Thymus (tissue), 11 donors: ENCODE data around the gene CENATAC. TPM values are rescaled to one million over a fixed set of nuclear protein-coding genes. Genes with fewer than 3 reads are reported as not detected.

ENCODE experiments used
- DNase-seq, 9 donors: peaks; one replicate each; pipeline ENCODE4 v3.0.0-alpha.2; 2013; ENCODE audit warnings: low spot score in 9 of 9, low read depth in 6 of 9, missing footprints in 1 of 9
- H3K27ac ChIP-seq, 2 donors: one replicate each; pipeline ENCODE4 v1.5.1; 2013; ENCODE audit warnings: control low read depth in 1 of 2, low read depth in 1 of 2, low read length in 1 of 2, mild to moderate bottlenecking in 1 of 2, moderate library complexity in 1 of 2
- H3K27me3 ChIP-seq, 2 donors: one replicate each; pipeline ENCODE4 v1.5.1; 2013; ENCODE audit warnings: low read length in 1 of 2; ENCODE audit not compliant: control insufficient read depth in 2 of 2, insufficient read depth in 1 of 2
- H3K36me3 ChIP-seq, 2 donors: one replicate each; pipeline ENCODE4 v1.5.1; 2013; ENCODE audit warnings: low read length in 1 of 2, mild to moderate bottlenecking in 1 of 2, moderate library complexity in 1 of 2; ENCODE audit not compliant: control insufficient read depth in 2 of 2, insufficient read depth in 2 of 2
- H3K4me1 ChIP-seq, 2 donors: one replicate each; pipeline ENCODE4 v1.5.1; 2013; ENCODE audit warnings: low read length in 2 of 2; ENCODE audit not compliant: control insufficient read depth in 2 of 2, insufficient read depth in 2 of 2
- H3K4me3 ChIP-seq, 2 donors: one replicate each; pipeline ENCODE4 v1.5.1; 2013; ENCODE audit warnings: low read length in 2 of 2, control low read depth in 1 of 2, mild to moderate bottlenecking in 1 of 2
- H3K9me3 ChIP-seq, 2 donors: one replicate each; pipeline ENCODE4 v1.5.1; 2013; ENCODE audit warnings: low read length in 1 of 2, mild to moderate bottlenecking in 1 of 2; ENCODE audit not compliant: control insufficient read depth in 2 of 2, insufficient read depth in 1 of 2
- WGBS: extraction: QIAGEN DNeasy Blood & Tissue Kit; methylation state at CpG from one replicate; pipeline ENCODE4 v1.1.7; 2013; 5-methylcytosine and 5-hydroxymethylcytosine counted together
- polyA plus RNA-seq: library from polyadenylated mRNA; stranded (reverse); fragments of 200-250 nt; gene quantifications from one replicate; pipeline ENCODE4 v1.2.3, GENCODE V29; 2013
- total RNA-seq: library from RNA; stranded (reverse); fragments of 120-200 nt; gene quantifications from one replicate; pipeline ENCODE4 v1.2.4, GENCODE V29; 2013
- donor health status: healthy.

CENATAC gene
- total and polyA plus RNA-seq, 2 donors: 15.5 to 79.1 TPM

DNA sequence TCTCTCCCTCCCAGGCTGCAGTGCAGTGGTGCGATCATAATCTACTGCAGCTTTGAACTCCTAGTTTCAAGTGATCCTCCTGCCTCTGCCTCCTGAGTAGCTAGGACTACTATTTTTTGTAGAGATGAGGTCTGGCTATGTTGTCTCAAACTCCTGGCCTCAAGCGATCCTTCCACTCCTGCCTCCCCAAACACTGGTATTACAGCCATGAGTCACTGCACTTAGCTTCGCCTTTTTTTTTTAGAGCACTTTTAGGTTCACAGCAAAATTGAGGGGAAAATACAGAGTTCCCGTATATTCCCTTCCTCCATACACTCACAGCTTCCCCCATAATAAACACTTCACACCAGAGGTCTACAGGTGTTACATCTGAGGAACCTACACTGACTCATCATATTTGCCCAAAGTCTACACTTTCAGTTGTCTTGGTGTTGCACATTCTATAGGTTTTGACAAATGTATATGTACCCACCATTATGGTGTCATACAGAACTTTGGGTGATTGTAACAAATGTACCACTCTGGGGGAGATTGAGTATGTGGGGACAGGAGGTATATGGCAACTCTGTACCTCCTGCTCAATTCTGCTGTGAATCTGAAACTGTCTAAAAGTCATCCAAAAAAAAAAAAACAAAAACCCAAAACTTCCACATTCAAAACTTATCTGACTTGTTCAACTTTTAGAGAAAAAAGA lies 44.0 kb downstream of the CENATAC start:
- Histone ChIP-seq H3K9me3 (no peaks in the 10 kb centered on the region), H3K27ac (no peak overlapping the region), H3K36me3 (peaks cover 26 to 27% of the 10 kb centered on the region in 2 donors), H3K4me1 (no peaks in the 10 kb centered on the region), H3K4me3 (no peak overlapping the region), H3K27me3 (no peaks in the 10 kb centered on the region)
- DNase-seq: peak in 1 of 9 donors; percentile 17
- 80% methylated on average over 4 of the region's 4 CpGs for WGBS

DNA sequence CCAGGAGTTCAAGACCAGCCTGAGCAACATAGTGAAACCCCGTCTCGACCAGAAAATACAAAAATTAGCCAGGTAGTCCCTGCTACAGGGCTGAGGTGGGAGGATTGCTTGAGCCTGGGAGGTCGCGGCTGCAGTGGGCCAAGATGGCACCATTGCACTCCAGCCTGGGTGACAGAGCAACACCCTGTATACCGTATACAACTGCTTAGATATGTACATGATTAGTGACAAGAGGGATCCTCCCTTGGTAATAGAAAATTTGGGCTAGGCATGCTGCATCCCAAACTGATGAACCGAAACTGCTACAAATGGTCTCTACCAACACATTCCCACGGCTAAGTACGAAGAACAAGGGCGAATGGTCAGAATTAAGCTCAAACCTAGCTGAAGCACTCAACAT lies 45.0 kb downstream of the CENATAC start:
- Histone ChIP-seq H3K27ac (no peak overlapping the region), H3K9me3 (no peaks in the 10 kb centered on the region), H3K36me3 (peaks cover 35% of the 10 kb centered on the region in 2 donors), H3K4me3 (no peak overlapping the region), H3K4me1 (no peaks in the 10 kb centered on the region), H3K27me3 (no peaks in the 10 kb centered on the region)
- no peak for DNase-seq
- WGBS: 98% methylated on average over 9 of the region's 9 CpGs

DNA sequence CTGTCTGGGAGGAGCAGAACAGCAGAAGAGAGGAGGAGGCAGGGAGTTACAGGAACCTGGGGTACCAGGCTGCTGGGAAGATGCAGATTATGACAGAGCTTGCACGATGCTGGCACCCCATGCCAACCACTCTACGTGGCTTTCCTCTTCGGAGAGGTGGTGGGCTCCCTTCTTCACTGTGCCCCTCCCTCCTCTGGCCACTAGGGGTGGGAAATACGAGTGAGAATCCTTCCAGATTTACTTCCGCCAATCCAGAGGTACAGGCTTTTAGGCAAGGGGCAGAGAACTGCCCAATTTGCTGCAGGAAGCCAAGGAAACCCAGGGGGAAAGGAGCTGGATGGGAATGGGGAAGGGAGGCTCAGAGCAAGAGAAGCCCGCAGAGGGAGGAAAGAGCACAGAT lies 46.8 kb downstream of the CENATAC start:
- H3K36me3 ChIP-seq: peaks cover 53% of the 10 kb centered on the region in 2 donors
- H3K27me3 ChIP-seq: no peaks in the 10 kb centered on the region
- H3K27ac ChIP-seq: no peak overlapping the region
- DNase-seq: no peak
- H3K4me1 ChIP-seq: no peaks in the 10 kb centered on the region
- WGBS: 94% methylated on average over 6 of the region's 6 CpGs
- no peak overlapping the region for H3K4me3 ChIP-seq
- no peaks in the 10 kb centered on the region for H3K9me3 ChIP-seq

DNA sequence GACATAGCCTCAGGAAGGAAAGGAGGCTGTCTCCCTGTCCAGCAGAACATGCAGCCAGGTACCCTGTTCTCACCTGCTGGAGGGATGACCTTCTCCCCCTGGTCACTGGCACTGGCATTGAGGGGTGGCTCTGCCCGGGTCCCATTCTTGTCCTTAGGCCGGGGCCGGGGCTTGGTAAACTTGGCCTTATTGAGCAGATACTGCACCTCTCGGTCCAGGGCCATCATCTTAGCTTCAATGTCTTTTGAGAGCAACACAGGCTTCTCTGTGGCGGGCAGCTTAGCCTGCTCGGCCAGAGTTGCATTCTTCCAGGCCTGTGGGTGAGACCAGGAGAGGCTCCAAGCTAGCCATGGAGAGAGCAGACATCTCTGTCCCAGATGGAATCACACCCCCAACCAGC lies 48.6 kb downstream of the CENATAC start:
- 95% methylated on average over 6 of the region's 6 CpGs for WGBS
- no peak overlapping the region for H3K27ac ChIP-seq

DNA sequence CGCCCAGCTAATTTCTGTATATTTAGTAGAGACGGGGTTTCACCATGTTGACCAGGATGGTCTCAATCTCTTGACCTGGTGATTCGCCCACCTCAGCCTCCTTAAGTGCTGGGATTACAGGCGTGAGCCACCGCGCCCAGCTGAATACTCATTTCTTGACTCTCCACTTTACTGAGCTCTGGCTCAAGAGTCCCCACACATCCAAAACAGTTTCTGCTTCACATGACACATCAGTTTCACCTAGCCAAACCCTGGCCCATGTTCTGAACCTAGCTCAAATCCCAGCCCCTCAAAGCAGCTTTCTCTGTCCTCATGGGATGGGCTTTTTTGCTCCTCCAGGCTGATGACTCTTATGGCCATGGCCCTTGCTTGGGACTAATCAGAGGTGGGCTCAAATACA lies 49.3 kb downstream of the CENATAC start:
- H3K27ac ChIP-seq: no peak overlapping the region
- WGBS: 99% methylated on average over 6 of the region's 6 CpGs

More for the DNA sequence above, 48.6 kb downstream of the CENATAC start:
- Histone ChIP-seq H3K9me3 (no peaks in the 10 kb centered on the region), H3K36me3 (peaks cover 66 to 70% of the 10 kb centered on the region in 2 donors), H3K27me3 (no peaks in the 10 kb centered on the region), H3K4me1 (no peaks in the 10 kb centered on the region), H3K4me3 (no peak overlapping the region)
- no peak for DNase-seq

DNA sequence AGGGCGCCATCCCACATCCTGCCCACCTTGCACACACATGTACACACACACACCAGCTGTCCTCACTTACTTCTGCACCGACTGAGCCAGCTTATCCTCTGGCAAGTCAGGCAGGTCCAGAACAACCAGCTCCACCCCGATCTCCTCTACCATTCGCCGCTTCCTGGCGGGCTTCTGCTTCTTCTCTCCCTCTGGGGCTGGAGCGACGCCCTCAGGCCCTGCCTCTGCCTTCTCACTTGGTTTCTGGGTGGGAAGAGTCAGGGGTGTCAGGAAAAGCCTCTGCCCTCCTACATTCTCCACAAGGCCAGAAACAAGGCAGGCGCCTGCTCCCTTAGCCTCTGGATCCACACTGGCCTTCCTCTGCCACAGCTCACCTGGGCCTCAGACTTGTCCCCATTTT lies 50.7 kb downstream of the CENATAC start:
- Histone ChIP-seq H3K27ac (no peak overlapping the region), H3K27me3 (no peaks in the 10 kb centered on the region), H3K9me3 (no peaks in the 10 kb centered on the region), H3K36me3 (peaks cover 84 to 90% of the 10 kb centered on the region in 2 donors), H3K4me1 (no peaks in the 10 kb centered on the region), H3K4me3 (no peak overlapping the region)
- WGBS: 96% methylated on average over 9 of the region's 9 CpGs
- no peak for DNase-seq

More for the DNA sequence above, 49.3 kb downstream of the CENATAC start:
- H3K36me3 ChIP-seq: peaks cover 73 to 77% of the 10 kb centered on the region in 2 donors
- no peaks in the 10 kb centered on the region for H3K27me3 ChIP-seq
- DNase-seq: no peak
- H3K4me1 ChIP-seq: no peaks in the 10 kb centered on the region
- no peak overlapping the region for H3K4me3 ChIP-seq
- H3K9me3 ChIP-seq: no peaks in the 10 kb centered on the region

DNA sequence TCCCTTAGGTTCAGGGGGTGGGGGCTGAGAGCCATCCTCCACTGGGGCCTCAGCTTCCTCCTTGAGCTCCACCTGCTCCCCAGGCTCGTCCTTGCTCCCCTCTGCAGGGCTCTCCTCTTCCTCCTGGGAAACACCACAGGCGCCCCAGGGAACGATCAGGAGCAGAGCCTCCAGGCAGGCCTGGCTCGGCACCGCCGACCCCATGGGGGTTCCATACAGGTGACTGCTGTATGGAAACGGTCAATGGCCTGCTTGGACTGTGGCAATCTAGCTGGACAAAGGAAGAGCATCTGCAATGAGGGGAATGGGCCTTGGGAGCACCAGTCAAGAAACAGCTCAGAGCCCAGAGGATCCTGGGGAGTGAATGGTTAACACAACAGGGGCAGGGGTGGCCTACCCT lies 51.1 kb downstream of the CENATAC start:
- H3K4me1 ChIP-seq: no peaks in the 10 kb centered on the region
- H3K27me3 ChIP-seq: no peaks in the 10 kb centered on the region
- H3K9me3 ChIP-seq: no peaks in the 10 kb centered on the region
- no peak overlapping the region for H3K4me3 ChIP-seq
- no peak for DNase-seq
- H3K36me3 ChIP-seq: peaks cover 87 to 95% of the 10 kb centered on the region in 2 donors
- WGBS: over 99% methylated on average over 7 of the region's 7 CpGs
- H3K27ac ChIP-seq: no peak overlapping the region

DNA sequence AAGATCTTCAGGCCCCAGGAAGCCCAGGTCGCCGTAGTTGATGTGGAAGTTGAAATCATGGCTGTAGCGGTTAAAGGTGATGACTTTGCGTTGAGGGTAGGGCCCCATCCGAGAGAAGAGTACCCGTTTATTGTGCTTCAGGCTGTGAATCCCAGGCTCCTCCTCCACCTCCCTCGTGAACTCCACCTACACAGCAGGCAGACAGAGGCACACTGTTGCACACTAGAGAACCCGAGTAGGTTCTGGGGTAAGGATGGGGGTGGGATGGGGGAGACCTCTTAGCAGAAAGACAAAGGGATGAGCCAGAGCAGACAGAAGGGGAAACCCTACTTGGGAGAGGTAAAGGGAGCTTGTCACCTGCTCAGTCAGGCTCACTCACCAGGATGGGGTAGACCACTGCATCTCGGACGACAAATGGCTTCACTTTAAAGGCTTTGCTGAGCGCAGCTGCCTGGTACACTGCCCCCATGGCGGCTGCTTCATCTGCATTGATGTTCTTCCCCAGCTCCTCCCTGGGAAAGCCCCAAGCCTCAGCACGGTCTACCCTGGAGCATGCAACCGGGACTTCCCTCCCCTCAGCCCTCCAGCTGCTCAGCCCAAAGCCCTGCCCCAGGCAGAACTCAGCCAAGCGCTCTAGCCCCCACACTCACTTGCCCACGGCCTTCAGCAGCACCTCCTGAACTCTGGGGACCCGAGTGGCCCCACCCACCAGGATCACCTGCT lies 53.7 kb downstream of the CENATAC start:
- WGBS: 94% methylated on average over 17 of the region's 17 CpGs
- H3K4me3 ChIP-seq: no peak overlapping the region
- no peaks in the 10 kb centered on the region for H3K9me3 ChIP-seq
- peaks cover 73 to 88% of the 10 kb centered on the region in 2 donors for H3K36me3 ChIP-seq
- DNase-seq: peak in 1 of 9 donors; percentile 20
- H3K4me1 ChIP-seq: peaks cover 6 to 16% of the 10 kb centered on the region in 2 donors
- H3K27ac ChIP-seq: peak overlapping the region in 1 of 2 donors; percentile 62
- H3K27me3 ChIP-seq: no peaks in the 10 kb centered on the region

DNA sequence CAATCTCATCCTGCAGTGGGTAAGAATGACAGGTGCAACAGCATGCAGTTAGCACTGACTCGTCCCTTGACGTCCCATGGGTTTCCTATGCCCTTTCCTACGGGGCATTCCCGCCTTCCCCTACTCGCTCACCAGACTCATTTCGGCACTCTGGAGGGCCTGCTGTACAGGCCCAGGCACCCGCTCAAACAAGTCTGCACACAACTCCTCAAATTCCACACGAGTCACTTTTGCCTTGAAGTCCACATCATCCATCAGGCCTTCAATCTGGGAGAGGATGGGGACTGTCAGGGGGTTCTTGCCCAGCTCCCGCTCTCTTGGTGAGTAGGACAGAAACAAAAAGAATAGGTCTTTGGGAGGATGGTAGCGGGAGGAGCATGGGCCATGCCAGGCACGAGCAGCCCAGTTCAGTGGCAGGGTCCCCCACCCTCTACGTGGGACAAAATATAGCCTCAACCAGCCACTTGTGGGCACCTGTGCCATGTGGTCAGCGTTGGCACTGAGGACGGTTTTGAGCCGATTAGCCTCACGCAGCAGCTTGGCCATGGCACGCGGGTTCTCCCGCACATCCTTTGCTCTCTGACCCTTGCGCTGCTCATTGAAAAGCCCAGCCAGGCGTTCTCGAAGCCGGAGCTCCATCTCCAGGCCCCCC lies 54.4 kb downstream of the CENATAC start:
- Histone ChIP-seq H3K36me3 (peaks cover 69 to 82% of the 10 kb centered on the region in 2 donors), H3K4me3 (no peak overlapping the region), H3K27ac (peak overlapping the region in 1 of 2 donors; percentile 62), H3K27me3 (no peaks in the 10 kb centered on the region), H3K9me3 (no peaks in the 10 kb centered on the region), H3K4me1 (peaks cover 6 to 16% of the 10 kb centered on the region in 2 donors)
- 96% methylated on average over 23 of the region's 23 CpGs for WGBS
- DNase-seq: no peak
